ENCODE results near the gene LDLRAD4.

GRCh38 chr18:13254971-13255927 is 36.7 kb downstream of the LDLRAD4 start:
- no peak for TF ChIP-seq TAF1 (IDR thresholded peaks at IDR 0.05; ENCODE audit: borderline replicate concordance, low read depth, low read length)
- TF ChIP-seq FOXM1 (IDR thresholded peaks at IDR 0.05; ENCODE audit: low read depth): no peak
- TF ChIP-seq USF2 (IDR thresholded peaks at IDR 0.05; ENCODE audit: borderline replicate concordance, low read depth, low read length): no peak
- no peak for TF ChIP-seq CTCF (IDR thresholded peaks at IDR 0.05)
- no peak for TF ChIP-seq REST (IDR thresholded peaks at IDR 0.05; ENCODE audit: low read depth, low read length)
- no peak for TF ChIP-seq FOXJ3 (CRISPR knock-in tag; IDR thresholded peaks at IDR 0.05)

Data from SK-N-SH (cell line).